OCI-M2 (cell line): ENCODE measurements around the gene PTPRN2.

Experiments used
- DNase-seq: peaks from one replicate; lab custom pipeline; 2025; ENCODE audit not compliant: unreplicated experiment; lab: John Stamatoyannopoulos, UW

Gene PTPRN2

GRCh38 chr7:157866336-157866924 lies 721.2 kb downstream of the PTPRN2 start:
- no peak for DNase-seq

- DNase-seq = no peak
Observed at GRCh38 chr7:157865351-157866165, 722.1 kb downstream of the PTPRN2 start.

GRCh38 chr7:157864911-157865310 lies 722.7 kb downstream of the PTPRN2 start:
- no peak for DNase-seq

GRCh38 chr7:157863906-157864810 lies 723.5 kb downstream of the PTPRN2 start:
- no peak for DNase-seq

GRCh38 chr7:157863176-157863575 lies 724.4 kb downstream of the PTPRN2 start:
- DNase-seq = no peak

- no peak for DNase-seq
Observed at GRCh38 chr7:157862731-157863130, 724.9 kb downstream of the PTPRN2 start.

- DNase-seq = no peak
Observed at GRCh38 chr7:157861551-157861950, 726.1 kb downstream of the PTPRN2 start.

GRCh38 chr7:157861031-157861491 lies 726.6 kb downstream of the PTPRN2 start:
- no peak for DNase-seq

- DNase-seq = no peak
Observed at GRCh38 chr7:157860406-157860805, 727.2 kb downstream of the PTPRN2 start.

GRCh38 chr7:157859915-157860314 lies 727.7 kb downstream of the PTPRN2 start:
- DNase-seq = no peak

GRCh38 chr7:157857578-157858075 lies 730.0 kb downstream of the PTPRN2 start:
- no peak for DNase-seq

- DNase-seq = no peak
Observed at GRCh38 chr7:157856873-157857577, 730.6 kb downstream of the PTPRN2 start.

- no peak for DNase-seq
Observed at GRCh38 chr7:157855452-157856213, 732.0 kb downstream of the PTPRN2 start.

- no peak for DNase-seq
Observed at GRCh38 chr7:157855016-157855415, 732.6 kb downstream of the PTPRN2 start.

GRCh38 chr7:157854066-157854891 lies 733.3 kb downstream of the PTPRN2 start:
- no peak for DNase-seq

GRCh38 chr7:157853789-157854065 lies 733.9 kb downstream of the PTPRN2 start:
- no peak for DNase-seq

- DNase-seq = no peak
Observed at GRCh38 chr7:157853076-157853788, 734.4 kb downstream of the PTPRN2 start.

- DNase-seq = no peak
Observed at GRCh38 chr7:157851501-157852067, 736.0 kb downstream of the PTPRN2 start.
